A204.1 (cell line): Measurements from ENCODE around the gene SULT1A1.
"Not testable (repeated sequence)": the region's sequence is repeated elsewhere in the genome, so short reads cannot be mapped to it uniquely, and the experiment has no call there.

Experiments used
- FAIRE-seq: peaks from 2 replicates; lab custom pipeline; 2012; peaks lifted over from hg19 to GRCh38; lab: Jason Lieb, UNC

SULT1A1 gene

GRCh38 chr16:28608496-28608808 lies 1.4 kb downstream of the SULT1A1 start:
- not testable (repeated sequence) for FAIRE-seq

GRCh38 chr16:28607681-28608495 lies 2.0 kb downstream of the SULT1A1 start:
- not testable (repeated sequence) for FAIRE-seq

- FAIRE-seq: no peak
Observed at GRCh38 chr16:28607116-28607623, 2.7 kb downstream of the SULT1A1 start.

- no peak for FAIRE-seq
Observed at GRCh38 chr16:28606291-28607115, 3.3 kb downstream of the SULT1A1 start.

- FAIRE-seq: no peak
Observed at GRCh38 chr16:28604186-28604565, 5.7 kb downstream of the SULT1A1 start.

- FAIRE-seq: no peak
Observed at GRCh38 chr16:28603381-28604185, 6.3 kb downstream of the SULT1A1 start.

GRCh38 chr16:28602529-28602928 lies 7.3 kb downstream of the SULT1A1 start:
- FAIRE-seq: no peak

GRCh38 chr16:28602062-28602461 lies 7.8 kb downstream of the SULT1A1 start:
- not testable (repeated sequence) for FAIRE-seq

- FAIRE-seq: not testable (repeated sequence)
Observed at GRCh38 chr16:28601589-28601988, 8.3 kb downstream of the SULT1A1 start.

GRCh38 chr16:28600965-28601364 lies 8.9 kb downstream of the SULT1A1 start:
- not testable (repeated sequence) for FAIRE-seq

GRCh38 chr16:28599377-28600285 lies 10.2 kb downstream of the SULT1A1 start:
- not testable (repeated sequence) for FAIRE-seq

GRCh38 chr16:28597692-28598261 lies 12.1 kb downstream of the SULT1A1 start:
- FAIRE-seq: no peak

GRCh38 chr16:28596840-28597691 lies 12.8 kb downstream of the SULT1A1 start, which contains the start of gene SULT1A2:
TSS of gene SULT1A2 (minus strand) at chr16:28597050. CDS start at chr16:28595930, 1,120 bp downstream.
- FAIRE-seq: no peak

- FAIRE-seq: no peak
Observed at GRCh38 chr16:28596115-28596630, 13.7 kb downstream of the SULT1A1 start.

GRCh38 chr16:28595451-28595850 lies 14.4 kb downstream of the SULT1A1 start:
- FAIRE-seq: not testable (repeated sequence)

GRCh38 chr16:28592979-28593553 lies 16.8 kb downstream of the SULT1A1 start:
- FAIRE-seq: no peak

GRCh38 chr16:28592511-28592910 lies 17.3 kb downstream of the SULT1A1 start:
- no peak for FAIRE-seq

- FAIRE-seq: no peak
Observed at GRCh38 chr16:28591355-28591754, 18.5 kb downstream of the SULT1A1 start.
